GM19467 (cell line): Measurements from ENCODE around the gene NFYA.
A peak's percentile ranks its signal among the peaks of the same experiment; 100 is the strongest.

ENCODE experiments used
- ATAC-seq: cut with Tn5 transposase; IDR thresholded peaks from one replicate; pipeline ENCODE4 v1.9.1; 2021; ENCODE audit warnings: mild to moderate bottlenecking, moderate library complexity; ENCODE audit not compliant: unreplicated experiment

The NFYA gene

GRCh38 chr6:41072836-41073202 is at the start of gene NFYA:
NFYA (plus strand) TSS chr6:41072974; CDS start chr6:41079090, 6,116 bp downstream.
- ATAC-seq: peak; percentile 60

DNA sequence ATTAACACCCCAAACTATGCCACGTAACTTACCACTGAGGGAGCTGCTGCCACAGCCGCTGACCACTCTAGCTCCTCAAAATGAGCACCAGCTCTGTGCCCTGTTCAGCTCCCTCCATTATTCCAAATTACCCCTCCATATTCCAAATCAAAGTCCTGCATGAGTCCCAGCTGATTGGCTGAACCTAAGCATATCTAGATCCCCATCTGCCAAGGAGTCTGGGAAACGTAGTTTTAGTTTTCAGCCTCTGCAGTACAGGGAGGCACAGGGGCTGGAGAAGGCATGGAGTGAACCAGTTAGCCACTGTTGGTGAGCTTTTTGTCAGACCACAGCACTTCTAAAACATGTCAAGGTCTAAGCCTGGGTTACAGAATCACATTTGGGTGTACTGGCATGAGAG is 49.7 kb upstream of the NFYA start:
- ATAC-seq: no peak

DNA sequence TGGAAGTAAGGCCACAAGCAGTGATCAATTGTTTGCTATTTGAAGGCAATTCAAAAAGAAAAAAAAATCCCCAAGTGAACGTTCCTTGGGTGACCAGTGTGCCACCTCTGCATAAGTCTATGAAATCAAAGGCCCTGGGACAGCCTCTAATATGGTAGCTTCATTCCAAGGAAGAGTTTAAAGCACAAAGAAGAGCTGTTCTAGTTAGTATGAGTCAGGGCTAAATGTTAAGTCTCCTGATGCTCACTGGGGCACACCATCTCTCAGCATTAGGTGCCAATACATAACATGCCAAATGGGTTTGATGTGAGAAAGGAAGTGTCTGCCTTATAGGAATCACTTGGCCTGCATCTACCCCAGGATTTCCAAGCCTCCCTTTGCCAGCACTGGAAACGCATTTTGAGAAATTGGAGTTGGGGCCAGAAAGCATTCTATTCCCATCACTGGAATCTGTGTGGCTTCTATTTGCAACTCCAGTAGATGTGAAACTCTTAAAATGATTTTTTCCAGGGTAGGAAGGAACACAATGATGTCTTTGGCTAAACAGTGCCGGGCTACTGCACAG is 46.7 kb upstream of the NFYA start:
- ATAC-seq: no peak

DNA sequence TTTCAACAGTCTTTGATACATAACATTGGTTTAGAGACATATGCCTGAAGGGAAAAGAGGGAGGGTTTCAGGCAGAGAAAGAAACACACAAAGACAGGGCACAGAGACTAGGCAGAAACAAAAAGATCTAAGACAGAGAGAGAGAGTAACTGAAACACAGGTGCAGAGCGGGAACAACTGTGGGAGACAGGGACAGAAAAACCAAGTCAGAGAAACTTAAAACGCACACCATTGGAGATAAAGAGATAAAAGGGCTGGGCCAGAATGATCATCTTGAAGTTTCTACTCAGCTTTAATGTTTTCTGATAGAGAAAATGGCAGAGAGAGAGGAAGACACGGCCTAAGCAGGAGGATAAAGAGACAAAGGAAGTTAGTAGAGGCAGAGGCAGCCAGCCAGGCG is 45.5 kb upstream of the NFYA start:
- no peak for ATAC-seq

- peak; percentile 81 for ATAC-seq
Measured at GRCh38 chr6:41027799-41028560, 44.8 kb upstream of the NFYA start.

- peak; percentile 16 for ATAC-seq
Measured at GRCh38 chr6:41028561-41029412, 44.0 kb upstream of the NFYA start.

DNA sequence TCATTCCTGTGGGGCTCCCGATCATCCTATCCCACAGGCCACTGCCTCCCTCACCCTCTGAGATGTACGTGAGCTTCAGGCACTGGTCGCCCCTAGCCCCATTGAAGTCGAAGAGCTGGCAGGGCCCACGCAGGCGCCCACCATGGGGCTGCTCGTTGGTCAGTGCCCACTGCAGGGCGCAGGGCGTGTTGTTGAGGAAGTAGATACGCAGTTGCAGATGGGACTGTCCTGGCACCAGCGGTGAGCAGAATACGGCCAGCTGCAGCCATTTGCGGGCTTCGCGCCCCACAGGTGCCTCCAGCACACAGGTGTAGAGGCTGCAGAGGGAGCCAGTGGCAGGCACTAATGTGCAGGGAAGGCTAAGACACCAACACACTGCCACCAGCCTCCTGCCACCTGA is 39.9 kb upstream of the NFYA start:
- no peak for ATAC-seq

- ATAC-seq: no peak
Measured at GRCh38 chr6:41033776-41034175, 39.0 kb upstream of the NFYA start.

DNA sequence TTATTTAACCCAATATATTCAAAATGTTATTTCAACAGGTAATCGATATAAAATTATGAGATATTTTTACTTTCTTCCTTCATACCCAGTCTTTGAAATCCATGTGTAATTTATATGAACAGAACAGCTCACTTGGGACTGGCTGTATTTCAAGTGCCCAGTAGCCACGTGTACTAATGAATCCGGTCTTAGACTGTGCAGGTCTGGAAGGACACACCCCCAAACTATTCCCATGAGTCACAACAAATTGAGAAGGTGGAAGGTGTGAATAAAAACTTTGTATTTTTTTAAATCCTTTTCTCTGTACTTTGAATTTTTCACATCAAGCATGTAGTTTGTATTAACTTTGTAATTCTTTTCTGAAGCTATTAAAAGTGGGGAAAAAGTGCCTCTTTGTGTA is 36.6 kb upstream of the NFYA start:
- no peak for ATAC-seq

GRCh38 chr6:41036601-41037000 is 36.2 kb upstream of the NFYA start:
- no peak for ATAC-seq

GRCh38 chr6:41037107-41037900 is 35.5 kb upstream of the NFYA start:
- ATAC-seq: no peak

DNA sequence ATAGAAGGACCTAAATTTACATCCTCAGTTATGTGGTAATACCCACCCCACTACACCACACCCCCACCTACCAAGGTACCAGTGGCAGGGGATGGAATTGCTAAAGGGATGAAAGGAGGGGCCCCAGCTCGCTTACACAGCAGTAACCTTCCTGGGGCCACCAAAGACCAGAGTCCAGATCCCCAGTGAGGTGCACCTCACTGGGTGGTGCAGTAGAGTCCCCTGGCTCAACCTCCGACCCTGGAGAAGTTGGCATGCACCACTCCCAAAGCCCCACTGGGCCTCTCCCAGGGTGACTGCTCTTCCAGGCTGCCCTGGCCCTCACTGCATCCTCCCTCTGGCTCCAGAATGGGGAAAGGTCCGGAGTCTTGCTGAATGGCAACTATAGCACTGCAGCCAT is 34.6 kb upstream of the NFYA start:
- no peak for ATAC-seq

GRCh38 chr6:41039060-41039998 is 33.4 kb upstream of the NFYA start, which contains the start of gene UNC5CL:
UNC5CL (minus strand) TSS chr6:41039221; CDS start chr6:41035074, 4,147 bp downstream.
- ATAC-seq: no peak

DNA sequence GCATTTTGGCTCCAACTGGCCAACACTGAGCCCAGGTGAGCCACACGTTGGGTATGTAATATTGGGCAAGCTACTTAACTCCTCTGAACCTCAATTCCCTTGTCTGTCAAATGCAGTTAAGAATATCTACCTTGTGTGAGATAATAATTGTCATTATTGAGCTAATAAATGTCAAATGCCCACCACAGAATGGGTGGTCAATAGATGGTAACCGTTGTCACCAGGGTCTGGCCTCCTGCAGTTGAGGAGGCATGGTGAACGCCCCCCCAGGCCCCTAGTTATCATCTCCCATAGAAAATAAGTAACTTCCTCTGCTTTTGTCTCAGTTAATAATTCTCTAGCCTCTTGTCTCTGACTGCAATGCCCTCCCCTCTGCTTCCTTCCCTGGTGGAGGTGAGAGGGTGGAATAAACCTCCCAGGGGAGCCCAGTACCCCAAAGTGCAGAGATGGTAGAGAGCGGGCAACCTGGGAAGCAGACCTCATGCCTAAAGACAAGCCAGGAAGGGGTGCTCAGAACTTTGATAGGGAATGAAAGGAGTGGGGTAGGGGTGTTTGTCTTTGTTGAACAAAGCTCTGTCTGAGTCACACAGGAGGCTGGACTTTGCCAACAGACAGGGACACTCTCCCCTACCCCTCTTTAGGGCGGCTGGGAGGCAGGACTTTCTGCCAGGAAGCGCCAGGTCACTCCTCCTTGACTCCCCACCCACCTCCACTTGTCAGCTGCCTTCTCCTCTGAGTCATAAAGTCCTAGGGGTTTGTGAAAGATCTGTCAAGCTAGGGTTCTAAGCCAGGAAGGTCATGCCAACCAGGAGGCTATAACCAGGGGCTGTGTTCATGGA is 32.5 kb upstream of the NFYA start:
- no peak for ATAC-seq

DNA sequence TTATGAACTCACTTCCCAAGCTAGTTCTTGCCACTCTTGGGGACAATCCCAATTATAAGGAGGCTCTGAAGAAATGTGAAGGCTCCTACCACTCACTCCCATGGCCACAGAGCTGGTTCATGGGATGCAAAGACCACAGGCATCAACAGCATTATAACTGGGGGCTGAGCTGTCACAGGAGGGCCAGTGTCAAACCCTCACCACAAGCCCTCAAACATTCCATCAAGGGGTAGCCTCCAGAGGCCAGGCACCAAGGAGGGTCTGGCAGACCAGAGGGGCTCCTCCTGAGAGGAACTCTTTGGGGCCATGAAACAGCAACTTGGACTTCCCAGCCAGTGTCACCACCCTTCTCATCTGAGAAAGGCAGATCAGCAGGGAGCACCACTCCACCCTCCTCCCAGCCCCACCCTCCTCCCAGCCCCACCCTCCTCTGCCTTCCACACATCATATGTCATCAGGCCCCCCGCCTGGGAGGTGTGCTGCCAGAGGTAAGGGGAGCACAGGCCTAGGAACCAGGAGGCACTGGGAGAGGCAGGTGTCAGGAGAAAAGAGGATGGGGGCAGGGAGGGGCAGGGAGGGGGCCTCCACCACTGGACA is 31.7 kb upstream of the NFYA start:
- no peak for ATAC-seq

DNA sequence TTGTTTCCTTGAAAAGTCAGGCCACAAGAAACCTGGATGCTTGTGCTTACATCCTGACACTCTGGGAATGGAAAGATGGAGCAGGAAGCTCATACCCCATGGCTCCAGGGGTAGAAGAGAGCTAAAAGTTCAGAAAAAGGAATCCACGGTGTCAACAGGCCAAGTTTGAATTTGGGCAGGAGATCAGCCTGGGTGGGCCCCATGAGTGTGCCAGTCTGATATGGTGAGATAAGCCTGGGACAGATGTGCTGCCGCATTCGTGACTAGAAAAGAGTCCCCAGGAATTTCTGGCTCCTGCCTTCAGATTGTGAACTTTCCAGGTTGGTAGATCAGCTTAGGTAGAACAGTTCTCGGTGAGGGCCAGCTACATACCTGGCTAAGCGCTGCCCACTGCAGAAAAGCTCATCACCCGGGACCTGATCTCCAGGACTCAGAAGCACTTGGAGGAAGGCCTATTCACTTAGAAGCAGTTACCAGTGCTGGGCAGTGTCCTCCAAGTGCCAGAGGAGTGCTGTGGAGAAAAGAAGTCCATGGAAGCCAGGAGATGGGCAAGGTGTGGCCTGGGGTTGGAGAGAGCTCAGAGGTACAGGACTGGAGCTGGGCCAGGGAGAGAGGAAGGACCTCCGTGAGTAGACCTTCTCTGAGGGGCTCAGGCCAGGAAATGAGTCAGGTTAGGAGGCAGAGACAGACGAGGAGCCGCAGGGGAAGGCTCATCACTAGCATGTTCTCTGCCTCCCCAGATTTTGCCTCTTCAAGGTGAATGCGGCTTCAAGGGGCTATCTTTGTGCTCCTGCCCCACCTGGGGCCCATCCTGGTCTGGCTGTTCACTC is 30.3 kb upstream of the NFYA start, which contains the start of gene TSPO2:
Gene TSPO2 (plus strand): TSS at position 242 of the 830 bp plus-strand sequence. CDS start 519 bp downstream, at position 761.
- no peak for ATAC-seq

DNA sequence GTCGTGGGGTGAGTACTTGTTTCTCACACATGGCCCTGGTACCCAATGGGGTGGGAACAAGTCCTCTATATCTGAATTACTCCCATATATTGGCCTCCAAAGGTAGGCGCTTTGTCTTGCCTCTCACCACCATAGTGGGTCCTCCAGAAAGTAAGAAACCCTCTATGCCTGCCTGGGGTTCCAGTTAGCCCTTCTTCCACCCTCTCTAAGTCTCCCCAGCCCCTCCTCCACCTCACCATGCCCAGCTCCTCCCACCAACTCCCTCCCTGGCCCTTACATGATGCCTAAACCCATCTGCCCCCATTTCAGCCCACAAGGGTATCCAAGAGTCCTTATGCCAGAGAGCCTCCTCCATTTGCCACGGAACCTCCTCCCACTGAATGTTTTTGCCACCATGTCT is 29.6 kb upstream of the NFYA start:
- no peak for ATAC-seq

DNA sequence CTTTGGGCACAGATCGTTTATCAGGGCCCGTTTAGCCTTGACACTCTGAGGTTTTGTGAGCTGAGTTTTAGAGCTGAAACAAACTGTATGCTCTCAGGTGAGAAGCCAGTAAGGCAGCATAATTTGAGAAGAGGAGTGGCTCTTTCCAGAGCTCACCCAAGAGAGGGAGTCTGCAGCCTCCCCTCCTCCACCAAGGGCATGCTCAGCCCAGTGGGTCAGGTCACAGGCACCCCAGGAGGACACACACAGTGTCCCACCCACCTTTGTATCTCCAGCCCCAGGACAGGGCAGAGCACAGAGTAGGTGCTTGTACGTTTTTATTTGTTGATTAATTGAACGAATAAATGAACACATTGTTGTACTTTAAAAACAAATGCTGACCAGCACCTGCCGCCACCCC is 27.1 kb upstream of the NFYA start:
- ATAC-seq: no peak
